HepG2 (cell line): Measurements from ENCODE around the gene RPL31. TPM values are rescaled to one million over a fixed set of nuclear protein-coding genes. Genes with fewer than 3 reads are reported as not detected.
A peak's percentile ranks its signal among the peaks of the same experiment; 100 is the strongest.

Experiments used
- CCAR2 ChIP-seq: fragments of 200-400 bp; formaldehyde crosslinking; optimal IDR thresholded peaks from 2 replicates; pipeline ENCODE3; 2018; ENCODE audit warnings: low read depth, mild to moderate bottlenecking, low read length, moderate library complexity
- DBP ChIP-seq: sonication (generic); formaldehyde crosslinking; IDR thresholded peaks from 2 replicates; pipeline ENCODE4 v1.4.0; 2020; ENCODE audit warnings: missing genetic modification reagents; ENCODE audit errors: not compliant biosample characterization
- GATAD1 ChIP-seq: IDR thresholded peaks from 2 replicates; pipeline ENCODE4 v1.6.1; 2016; ENCODE audit warnings: missing genetic modification reagents, missing compliant biosample characterization
- HMGA1 ChIP-seq: sonication (generic); formaldehyde crosslinking; conservative IDR thresholded peaks from 2 replicates; pipeline ENCODE4 v1.4.0; 2020; ENCODE audit warnings: missing genetic modification reagents
- HOXA5 ChIP-seq: sonication (generic); formaldehyde crosslinking; IDR thresholded peaks from 2 replicates; pipeline ENCODE4 v1.4.0; 2020; ENCODE audit warnings: missing genetic modification reagents
- IRX3 ChIP-seq: sonication (generic); formaldehyde crosslinking; IDR thresholded peaks from 2 replicates; pipeline ENCODE4 v1.8.1; 2023; ENCODE audit warnings: mild to moderate bottlenecking, low read depth, missing genetic modification reagents, borderline replicate concordance
- JARID2 ChIP-seq: sonication (generic); formaldehyde crosslinking; IDR thresholded peaks from 2 replicates; pipeline ENCODE4 v1.8.1; 2023; ENCODE audit warnings: missing genetic modification reagents, inconsistent platforms; ENCODE audit not compliant: insufficient replicate concordance
- KDM5A ChIP-seq: fragments of 200-600 bp; sonication (generic); IDR thresholded peaks from 2 replicates; pipeline ENCODE4 v1.7.0; 2018; ENCODE audit warnings: antibody characterized with exemption, mild to moderate bottlenecking, low read length, borderline replicate concordance
- MAFF ChIP-seq: IDR thresholded peaks from 2 replicates; pipeline ENCODE4 v1.6.1; 2011; ENCODE audit warnings: low read depth, low read length, improper control_type of control experiment
- MEIS2 ChIP-seq: sonication (generic); formaldehyde crosslinking; IDR thresholded peaks from 2 replicates; pipeline ENCODE4 v1.9.0; 2021; ENCODE audit warnings: mild to moderate bottlenecking, missing genetic modification reagents
- MLLT10 ChIP-seq: sonication (generic); formaldehyde crosslinking; IDR thresholded peaks from 2 replicates; pipeline ENCODE4 v1.4.0; 2020; ENCODE audit warnings: missing genetic modification reagents
- MXI1 ChIP-seq: IDR thresholded peaks from 3 replicates; pipeline ENCODE4 v1.6.1; 2012; ENCODE audit warnings: low read depth, low read length, inconsistent platforms, borderline replicate concordance
- NFE2 ChIP-seq: sonication (generic); formaldehyde crosslinking; IDR thresholded peaks from 2 replicates; pipeline ENCODE4 v1.4.0; 2020; ENCODE audit warnings: missing genetic modification reagents
- NR2F1 ChIP-seq, 2 experiments: fragments of 450-650 bp in 1 of 2; formaldehyde crosslinking in 1 of 2; IDR thresholded peaks; 2 replicates each; pipeline versions ENCODE4 v1.5.0 to v1.6.1; 2016 to 2020; ENCODE audit warnings: mild to moderate bottlenecking in 1 of 2, missing compliant biosample characterization in 1 of 2, missing genetic modification reagents in 1 of 2, moderate library complexity in 1 of 2
- NR3C1 ChIP-seq: sonication (generic); formaldehyde crosslinking; IDR thresholded peaks from 2 replicates; pipeline ENCODE4 v1.4.0; 2020; ENCODE audit warnings: missing genetic modification reagents
- REL ChIP-seq: sonication (generic); formaldehyde crosslinking; conservative IDR thresholded peaks from 2 replicates; pipeline ENCODE4 v1.8.0; 2022; ENCODE audit warnings: mild to moderate bottlenecking, missing genetic modification reagents, moderate library complexity
- SIN3B ChIP-seq: fragments of 150-350 bp; IDR thresholded peaks from 2 replicates; pipeline ENCODE4 v1.6.1; 2014; ENCODE audit warnings: low read length
- TFDP1 ChIP-seq: IDR thresholded peaks from 2 replicates; pipeline ENCODE4 v1.6.1; 2016; ENCODE audit warnings: missing compliant biosample characterization, missing genetic modification reagents, borderline replicate concordance
- XRCC5 ChIP-seq: fragments of 200-400 bp; formaldehyde crosslinking; optimal IDR thresholded peaks from 2 replicates; pipeline ENCODE3; 2017; ENCODE audit warnings: mild to moderate bottlenecking, low read length
- ZIK1 ChIP-seq: sonication (generic); formaldehyde crosslinking; IDR thresholded peaks from 2 replicates; pipeline ENCODE4 v1.5.0; 2020; ENCODE audit warnings: mild to moderate bottlenecking, low read depth, missing genetic modification reagents, borderline replicate concordance
- ZNF18 ChIP-seq: sonication (generic); formaldehyde crosslinking; IDR thresholded peaks from 2 replicates; pipeline ENCODE4 v1.8.0; 2022; ENCODE audit warnings: mild to moderate bottlenecking, missing genetic modification reagents; ENCODE audit not compliant: insufficient replicate concordance
- ZNF615 ChIP-seq: sonication (generic); formaldehyde crosslinking; IDR thresholded peaks from 2 replicates; pipeline ENCODE4 v1.5.0; 2020; ENCODE audit warnings: mild to moderate bottlenecking, missing genetic modification reagents, borderline replicate concordance
- ZNF644 ChIP-seq: IDR thresholded peaks from 2 replicates; pipeline ENCODE4 v1.6.1; 2016; ENCODE audit warnings: low read depth
- ZNF777 ChIP-seq: sonication (generic); formaldehyde crosslinking; IDR thresholded peaks from 2 replicates; pipeline ENCODE4 v1.4.0; 2020; ENCODE audit warnings: missing genetic modification reagents
- ZNF788 ChIP-seq: sonication (generic); formaldehyde crosslinking; IDR thresholded peaks from 2 replicates; pipeline ENCODE4 v1.5.0; 2020; ENCODE audit warnings: mild to moderate bottlenecking, missing genetic modification reagents, borderline replicate concordance
- ZSCAN30 ChIP-seq: sonication (generic); formaldehyde crosslinking; IDR thresholded peaks from 2 replicates; pipeline ENCODE4 v1.5.0; 2020; ENCODE audit warnings: mild to moderate bottlenecking, missing genetic modification reagents
- ZSCAN5A ChIP-seq: sonication (generic); formaldehyde crosslinking; IDR thresholded peaks from 2 replicates; pipeline ENCODE4 v1.8.0; 2022; ENCODE audit warnings: mild to moderate bottlenecking, missing genetic modification reagents, borderline replicate concordance
- polyA plus RNA-seq, 8 experiments: library from polyadenylated mRNA; depleted of rRNA in 3 of 8; stranded (reverse) in 7 of 8; unstranded in 1 of 8; fragments of >200 nt; fragmentation: Illumina TruSeq in 4 of 8; extraction: Trizol in 4 of 8; gene quantifications; 2 replicates each; pipeline versions ENCODE4 v1.2.1 to v1.2.3, GENCODE V29; 2011 to 2016; ENCODE audit warnings: low read depth in 4 of 8, missing spikeins in 1 of 8, mixed read lengths in 1 of 8; ENCODE audit not compliant: insufficient read depth in 1 of 8
- total RNA-seq, 5 experiments: library from RNA; depleted of rRNA; stranded (reverse); fragments of >200 nt; fragmentation: Illumina TruSeq; extraction: Trizol; gene quantifications; 2 replicates each; pipeline ENCODE4 v1.2.3, GENCODE V29; 2016; ENCODE audit warnings: low read depth in 1 of 5

RPL31 gene
- total and polyA plus RNA-seq, 2 of the 13 experiments (the other 11 are each of a cell fraction or from before 2014, with no cell fraction given): 3,331 to 3,582 TPM

- TF ChIP-seq TFDP1 (CRISPR knock-in tag) (no peak), IRX3 (no peak), DBP (CRISPR knock-in tag) (no peak), ZIK1 (CRISPR knock-in tag) (no peak), NFE2 (CRISPR knock-in tag) (no peak), XRCC5 (peak; percentile 51), KDM5A (no peak), GATAD1 (CRISPR knock-in tag) (no peak), ZNF644 (CRISPR knock-in tag) (no peak), ZSCAN30 (CRISPR knock-in tag) (no peak), NR2F1 (CRISPR knock-in tag; IDR thresholded peaks at IDR 0.05) (no peak), HMGA1 (CRISPR knock-in tag) (no peak), JARID2 (no peak), SIN3B (no peak), MXI1 (no peak), HOXA5 (no peak), ZSCAN5A (CRISPR knock-in tag) (no peak), MEIS2 (no peak), MAFF (no peak), NR3C1 (CRISPR knock-in tag) (no peak), REL (CRISPR knock-in tag) (peak; percentile 54; the same call in 1 of the 2 replicates), CCAR2 (no peak), MLLT10 (CRISPR knock-in tag) (no peak), ZNF777 (CRISPR knock-in tag) (no peak), ZNF788 (CRISPR knock-in tag) (no peak), ZNF615 (no peak), ZNF18 (CRISPR knock-in tag) (no peak)
These were observed 10.7 kb downstream of the RPL31 start (continued) for GRCh38 chr2:101012706-101013181.
